OCI-M1 (cell line): ENCODE data around the gene EPHB4.
"Not testable (repeated sequence)": the region's sequence is repeated elsewhere in the genome, so short reads cannot be mapped to it uniquely, and the experiment has no call there.

Experiments
- DNase-seq: peaks from one replicate; lab custom pipeline; 2025; lab: John Stamatoyannopoulos, UW

EPHB4 gene

DNA sequence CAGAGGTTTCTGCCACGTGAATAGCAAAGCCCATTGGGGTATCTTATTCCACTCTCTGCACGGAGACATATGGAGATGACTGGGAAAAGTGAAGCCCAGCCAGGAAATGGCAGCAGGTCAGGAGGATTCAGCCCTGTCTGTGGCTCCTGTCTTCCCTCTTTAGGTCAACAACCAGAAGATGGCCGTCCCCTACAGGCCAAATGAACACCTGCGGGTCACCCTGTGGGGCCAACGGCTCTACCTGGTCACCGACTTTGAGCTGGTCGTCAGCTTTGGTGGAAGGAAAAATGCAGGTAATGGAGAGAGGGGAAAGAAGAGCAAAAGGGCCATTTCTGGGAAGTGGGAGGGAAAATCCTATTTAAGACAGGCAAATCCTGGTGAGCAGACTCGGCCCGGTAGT is 38.3 kb downstream of the EPHB4 start:
- no peak for DNase-seq

DNA sequence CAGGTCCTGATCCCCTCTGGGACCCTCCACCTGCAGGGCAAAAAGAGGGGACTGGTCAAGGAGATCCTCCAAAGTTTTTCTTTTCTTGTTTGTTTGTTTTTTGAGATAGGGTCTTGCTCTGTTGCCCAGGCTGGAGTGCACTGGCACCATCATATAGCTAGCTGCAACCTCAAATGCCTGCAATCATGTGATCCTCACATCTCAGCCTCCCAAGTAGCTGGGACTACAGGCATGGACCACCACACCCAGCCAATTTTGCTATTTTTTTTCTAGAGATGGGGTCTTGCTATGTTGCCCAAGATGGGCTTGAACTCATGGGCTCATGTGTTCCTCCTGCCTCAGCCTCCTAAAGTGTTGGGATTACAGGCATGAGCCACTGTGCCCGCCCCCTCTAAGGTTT is 41.0 kb downstream of the EPHB4 start:
- DNase-seq: no peak

DNA sequence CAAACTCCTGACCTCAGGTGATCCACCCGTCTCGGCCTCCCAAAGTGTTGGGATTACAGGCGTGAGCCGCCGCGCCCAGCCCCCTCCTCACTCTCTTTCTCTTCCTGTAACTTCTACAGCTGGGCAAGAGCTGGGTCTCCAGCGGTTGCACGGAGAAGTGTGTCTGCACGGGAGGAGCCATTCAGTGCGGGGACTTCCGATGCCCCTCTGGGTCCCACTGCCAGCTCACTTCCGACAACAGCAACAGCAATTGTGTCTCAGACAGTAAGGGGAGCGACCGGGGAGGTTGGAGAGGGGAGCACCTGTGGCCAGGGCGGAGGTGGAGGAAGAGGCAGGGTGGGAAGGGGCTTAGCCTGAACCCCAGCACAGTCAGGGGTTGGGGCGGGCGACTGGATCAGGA is 41.4 kb downstream of the EPHB4 start:
- no peak for DNase-seq

DNA sequence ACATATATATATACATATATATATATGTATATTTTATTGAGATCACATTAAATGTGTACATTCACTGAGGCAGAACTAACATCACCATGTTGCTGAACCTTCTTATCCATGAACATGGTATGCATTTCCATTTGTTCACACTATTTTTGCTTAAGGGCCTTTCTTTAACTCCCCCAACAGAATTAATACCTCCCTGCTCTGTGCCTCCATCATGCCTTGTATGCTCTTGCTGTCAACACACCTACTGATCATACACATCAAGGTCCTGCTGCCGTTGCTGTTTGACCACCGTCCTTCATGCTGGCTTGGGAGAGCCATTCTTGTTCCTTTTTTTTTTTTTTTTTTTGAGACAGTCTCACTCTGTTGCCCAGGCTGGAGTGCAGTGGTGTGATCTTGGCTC is 43.5 kb downstream of the EPHB4 start:
- DNase-seq: no peak

DNA sequence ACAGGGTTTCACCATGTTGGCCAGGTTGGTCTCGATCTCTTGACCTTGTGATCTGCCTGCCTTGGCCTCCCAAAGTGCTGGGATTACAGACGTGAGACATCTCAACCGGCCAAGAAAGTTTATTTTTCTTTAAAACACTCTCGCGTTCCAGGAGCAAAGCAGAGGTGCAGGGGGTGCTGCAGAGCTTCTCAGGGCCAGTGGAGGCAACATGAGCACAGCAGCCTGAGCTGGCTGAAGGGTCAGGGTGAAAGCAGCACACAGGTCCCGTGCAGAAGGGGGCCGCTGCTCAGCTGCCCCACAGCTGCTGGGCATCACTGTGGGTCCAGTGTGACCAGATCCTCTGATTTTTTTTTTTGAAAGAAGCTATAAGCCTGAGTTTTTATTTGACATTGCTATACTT is 46.1 kb downstream of the EPHB4 start:
- DNase-seq: no peak

DNA sequence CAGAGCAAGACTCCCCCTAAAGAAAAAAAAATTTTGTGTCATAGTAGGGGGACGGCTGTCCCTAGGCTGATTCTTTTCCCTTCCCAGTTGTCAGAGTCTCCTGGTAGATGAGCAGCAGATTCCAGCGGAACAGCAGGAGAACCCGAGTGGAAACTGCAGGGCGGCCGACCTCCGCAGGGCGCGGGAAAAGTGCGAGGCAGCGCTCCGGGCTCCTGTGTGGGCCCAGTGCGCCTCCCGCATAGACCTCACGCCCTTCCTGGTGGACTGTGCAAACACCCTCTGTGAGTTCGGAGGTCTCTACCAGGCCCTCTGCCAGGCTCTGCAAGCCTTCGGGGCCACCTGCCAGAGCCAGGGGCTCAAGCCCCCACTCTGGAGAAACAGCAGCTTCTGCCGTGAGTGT is 48.0 kb downstream of the EPHB4 start:
- DNase-seq: no peak

DNA sequence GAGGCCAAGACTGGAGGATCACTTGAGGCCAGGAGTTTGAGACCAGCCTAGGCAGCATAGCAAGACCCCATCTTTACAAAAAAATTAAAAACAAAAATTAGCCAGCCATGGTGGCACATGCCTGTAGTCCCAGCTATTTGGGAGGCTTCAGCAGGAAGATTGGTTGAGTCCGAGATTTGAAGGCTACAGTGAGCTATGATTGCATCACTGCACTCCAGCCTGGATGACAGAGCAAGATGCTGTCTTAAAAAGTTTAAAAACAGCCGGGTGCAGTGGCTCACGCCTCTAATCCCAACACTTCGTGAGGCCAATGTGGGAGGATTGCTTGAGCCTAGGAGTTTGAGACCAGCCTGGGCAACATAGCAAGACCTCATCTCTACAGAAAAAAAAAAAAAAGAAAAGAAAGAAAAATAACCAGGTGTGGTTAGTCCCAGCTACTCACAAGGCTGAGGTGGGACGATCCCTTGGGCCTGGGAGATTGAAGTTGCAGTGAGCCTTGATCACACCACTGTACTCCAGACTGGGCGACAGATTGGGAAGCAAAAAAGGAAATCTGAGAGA is 49.2 kb downstream of the EPHB4 start:
- DNase-seq: peak; percentile 33

DNA sequence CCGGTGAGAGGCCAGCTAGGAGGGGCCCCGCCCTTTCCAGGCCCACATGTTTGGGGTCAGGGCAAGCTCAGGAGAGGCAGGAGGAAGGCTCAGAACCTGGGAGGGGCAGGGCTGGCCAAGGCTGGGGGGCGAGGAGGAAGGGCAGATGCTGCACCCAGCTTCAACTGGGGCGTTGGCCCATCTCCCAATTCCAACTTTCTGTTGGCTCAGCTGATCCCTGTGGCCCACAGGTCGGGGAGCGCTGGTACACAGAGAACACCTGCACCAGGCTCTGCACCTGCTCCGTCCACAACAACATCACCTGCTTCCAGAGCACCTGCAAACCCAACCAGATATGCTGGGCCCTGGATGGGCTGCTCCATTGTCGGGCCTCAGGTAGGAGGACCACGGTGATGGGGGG is 53.8 kb downstream of the EPHB4 start:
- no peak for DNase-seq

DNA sequence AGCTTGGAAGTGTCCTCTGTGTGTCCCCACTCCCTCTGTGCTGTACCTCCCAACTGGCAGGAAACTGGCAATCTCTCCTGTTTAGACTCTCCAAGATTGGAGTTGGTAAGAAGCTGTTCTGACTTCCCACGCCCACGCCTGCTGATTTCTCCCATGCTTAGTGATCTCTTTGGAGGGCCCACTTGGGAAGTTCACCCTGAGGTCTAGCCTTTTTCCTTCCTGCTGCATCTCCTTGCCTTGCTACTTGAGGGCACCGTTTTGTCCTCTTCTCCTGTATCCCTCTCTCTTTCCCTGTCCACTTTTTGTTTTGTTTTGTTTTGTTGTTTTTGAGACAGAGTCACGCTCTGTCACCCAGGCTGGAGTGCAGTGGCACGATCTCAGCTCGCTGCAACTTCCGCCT is 58.5 kb downstream of the EPHB4 start:
- no peak for DNase-seq

DNA sequence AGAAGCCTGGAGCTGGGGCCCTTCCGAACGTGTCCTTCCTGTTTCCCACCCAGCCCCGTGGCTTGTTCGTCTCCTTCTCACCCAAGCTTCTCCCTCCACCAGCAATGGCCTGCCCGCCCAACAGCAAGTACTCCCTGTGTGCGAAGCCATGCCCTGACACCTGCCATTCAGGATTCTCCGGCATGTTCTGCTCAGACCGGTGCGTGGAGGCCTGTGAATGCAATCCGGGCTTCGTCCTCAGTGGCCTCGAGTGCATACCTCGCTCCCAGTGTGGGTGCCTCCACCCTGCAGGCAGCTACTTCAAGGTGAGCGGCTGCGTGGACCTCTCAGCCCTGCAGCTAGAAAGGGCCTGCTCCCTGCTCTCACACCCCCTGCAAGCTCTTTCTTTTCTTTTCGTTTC is 62.1 kb downstream of the EPHB4 start:
- no peak for DNase-seq

DNA sequence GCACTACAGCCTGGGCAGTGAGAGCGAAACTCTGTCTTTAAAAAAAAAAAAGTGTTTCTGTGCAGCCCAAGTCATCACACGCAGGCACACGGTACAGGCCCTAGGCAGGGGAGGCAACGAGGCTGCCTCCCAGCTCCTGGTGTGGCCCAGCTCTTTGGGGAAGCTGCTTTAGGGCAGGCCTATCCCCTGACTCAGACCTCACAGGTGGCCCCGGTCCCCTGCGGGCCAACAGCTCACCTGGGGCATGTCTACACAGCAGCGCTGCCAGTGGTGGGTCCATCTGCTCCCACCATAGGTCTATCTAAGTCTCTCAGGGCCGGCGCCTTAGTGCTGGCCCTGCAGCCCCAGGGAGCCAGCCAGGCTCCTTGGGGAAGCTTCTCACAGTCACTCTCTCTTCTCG is 62.5 kb downstream of the EPHB4 start:
- DNase-seq: no peak

DNA sequence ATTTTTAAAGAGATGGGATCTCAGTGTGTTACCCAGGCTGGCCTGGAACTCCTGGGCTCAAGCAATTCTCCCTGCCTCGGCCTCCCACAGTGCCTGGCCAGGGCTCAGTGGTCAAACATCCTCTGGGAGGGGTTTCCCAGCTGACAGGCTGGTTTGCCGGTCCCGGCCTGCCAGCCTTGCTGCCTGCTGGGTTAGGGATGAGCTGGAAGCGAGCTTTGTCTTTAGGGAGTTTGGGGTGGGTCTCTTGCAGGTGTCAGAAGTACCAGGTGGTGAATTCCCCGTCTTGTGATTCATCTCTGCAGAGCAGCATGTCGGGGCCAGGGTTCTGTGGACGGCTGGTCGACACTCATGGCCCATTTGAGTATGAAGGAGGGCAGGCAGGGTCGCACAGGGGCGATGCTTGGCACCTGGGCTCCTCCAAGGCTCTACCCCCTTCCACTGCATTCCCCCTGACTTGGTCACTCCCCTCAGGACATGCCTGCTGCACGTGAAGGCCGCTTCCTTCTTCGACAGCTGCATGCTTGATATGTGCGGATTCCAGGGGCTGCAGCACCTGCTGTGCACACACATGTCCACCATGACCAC is 63.7 kb downstream of the EPHB4 start:
- no peak for DNase-seq

DNA sequence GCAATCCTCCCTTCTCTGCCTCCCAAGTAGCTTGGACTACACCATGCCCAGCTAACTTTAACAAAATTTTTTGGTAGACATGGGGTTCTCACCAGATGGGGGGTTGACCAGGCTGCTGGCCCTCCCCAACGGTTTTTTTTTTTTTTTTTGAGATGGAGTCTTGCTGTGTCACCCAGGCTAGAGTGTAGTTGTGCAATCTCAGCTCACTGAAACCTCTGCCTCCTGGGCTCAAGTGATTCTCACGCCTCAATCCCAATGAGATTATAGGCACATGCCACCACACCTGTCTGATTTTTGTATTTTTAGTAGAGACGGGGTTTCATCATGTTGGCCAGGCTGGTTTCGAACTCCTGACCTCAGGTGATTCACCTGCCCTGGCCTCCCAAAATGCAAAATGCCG is 64.5 kb downstream of the EPHB4 start:
- DNase-seq: not testable (repeated sequence)

DNA sequence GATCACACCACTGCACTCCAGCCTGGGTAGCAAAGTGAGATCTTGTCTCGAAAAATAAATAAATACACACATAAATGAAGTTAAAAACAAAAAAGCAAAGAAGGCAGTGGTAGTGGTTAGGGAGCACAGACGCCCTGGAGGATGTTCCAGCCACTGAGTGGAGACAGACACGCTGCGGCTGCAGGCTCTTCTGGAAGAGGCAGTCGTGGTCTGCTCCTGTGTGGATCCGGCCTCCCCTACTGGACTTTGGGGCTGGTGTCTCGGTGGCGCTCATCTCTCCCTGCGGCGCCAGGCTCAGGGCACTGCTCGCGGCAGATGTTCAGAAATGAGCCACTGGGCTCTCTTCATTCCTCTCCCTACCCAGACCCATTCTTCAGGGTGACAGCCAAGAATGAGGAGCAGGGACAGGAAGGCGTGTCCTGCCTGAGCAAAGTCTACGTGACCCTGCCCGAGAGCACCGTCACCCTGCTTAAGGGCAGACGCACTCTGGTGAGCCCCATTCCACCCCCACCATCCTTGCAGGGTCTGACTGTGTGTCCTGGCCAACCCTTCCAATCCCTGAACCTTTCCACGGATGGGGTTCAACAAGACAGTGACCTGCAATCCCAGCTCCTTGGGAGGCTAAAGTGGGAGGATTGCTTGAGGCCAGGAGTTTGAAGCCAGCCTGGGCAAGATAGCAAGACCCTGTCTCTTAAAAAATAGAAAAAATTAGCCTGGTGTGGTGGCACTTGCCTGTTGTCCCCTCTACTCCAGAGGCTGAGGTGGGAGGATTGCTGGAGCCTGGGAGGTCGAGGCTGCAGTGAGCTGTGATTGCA is 67.8 kb downstream of the EPHB4 start:
- no peak for DNase-seq

DNA sequence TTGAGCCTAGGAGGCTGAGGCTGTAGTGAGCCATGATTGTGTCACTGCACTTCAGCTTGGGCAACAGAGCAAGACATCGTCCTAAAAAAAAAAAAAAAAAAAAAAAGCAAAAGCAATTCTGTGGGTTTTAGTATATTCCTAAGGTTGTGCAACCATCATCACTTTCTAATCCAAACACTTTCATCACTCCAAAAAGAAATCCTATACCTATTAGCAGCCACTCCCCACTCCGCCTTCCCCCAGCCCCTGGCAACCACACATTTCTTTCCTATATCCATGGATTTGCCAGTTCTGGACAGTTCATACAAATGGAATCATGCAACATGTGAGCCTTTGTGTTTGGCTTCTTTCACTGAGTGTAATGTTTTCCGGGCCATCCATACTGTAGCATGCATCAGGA is 73.6 kb downstream of the EPHB4 start:
- no peak for DNase-seq

DNA sequence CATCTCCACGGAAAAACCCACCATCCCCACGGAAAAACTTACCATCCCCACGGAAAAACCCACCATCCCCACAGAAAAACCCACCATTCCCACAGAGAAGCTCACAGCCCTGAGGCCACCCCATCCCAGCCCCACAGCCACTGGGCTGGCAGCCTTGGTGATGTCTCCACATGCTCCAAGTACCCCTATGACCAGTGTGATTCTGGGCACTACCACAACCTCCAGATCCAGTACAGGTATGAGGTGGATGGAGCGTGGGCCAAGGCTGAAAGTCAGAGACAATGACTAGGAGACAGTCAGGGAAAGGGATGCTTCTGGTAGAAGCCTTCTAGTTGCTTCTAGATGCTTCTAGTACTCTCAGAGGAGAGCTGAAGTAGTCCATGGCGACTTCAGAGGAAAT is 74.3 kb downstream of the EPHB4 start:
- no peak for DNase-seq
